GM06990 (cell line): ENCODE results near the gene RPL3.

ENCODE experiments used
- DNase-seq: peaks from one replicate; pipeline ENCODE4 v3.0.0-alpha.2; 2011; ENCODE audit not compliant: insufficient read length; ENCODE audit errors: extremely low read depth
- H3K27me3 ChIP-seq: replicated peaks from 2 replicates; pipeline ENCODE4 v1.6.0; 2011; ENCODE audit warnings: low read length; ENCODE audit not compliant: control insufficient read depth, insufficient read depth
- H3K36me3 ChIP-seq: 2 replicates; pipeline ENCODE4 v1.5.1; 2011; ENCODE audit warnings: low read length; ENCODE audit not compliant: control insufficient read depth, insufficient read depth
- H3K4me3 ChIP-seq: replicated peaks from 2 replicates; pipeline ENCODE4 v1.5.1; 2011; ENCODE audit warnings: low read depth, mild to moderate bottlenecking, control low read depth, low read length
- TF ChIP-seq, protein P1 (sequence below): IDR thresholded peaks from 2 replicates; pipeline ENCODE4 v1.5.1; 2011; ENCODE audit warnings: low read length, control low read depth, mild to moderate bottlenecking, inconsistent platforms; ENCODE audit not compliant: insufficient read depth, poor library complexity, severe bottlenecking

Gene RPL3

DNA sequence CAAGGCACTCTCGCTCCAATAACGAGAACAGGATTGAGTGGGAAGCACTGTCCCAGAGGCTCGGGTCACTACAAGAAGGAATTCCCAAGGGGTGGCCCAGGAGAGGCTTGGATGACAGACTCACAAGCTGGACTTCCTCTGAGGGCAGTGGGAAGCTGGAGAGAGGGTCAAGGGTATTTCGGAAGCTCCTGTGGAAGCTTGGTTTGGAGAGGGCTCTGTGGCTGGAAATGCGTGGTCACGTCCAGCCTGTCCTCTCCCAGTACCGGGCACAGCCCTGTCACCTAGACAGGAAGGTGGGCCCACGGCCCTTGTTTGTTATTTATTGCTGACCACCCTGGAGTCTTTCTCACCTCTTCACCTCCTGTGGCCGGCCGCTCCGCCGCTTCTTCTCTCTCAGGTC, 35.7 kb upstream of the RPL3 start:
- TF ChIP-seq, protein P1, sequence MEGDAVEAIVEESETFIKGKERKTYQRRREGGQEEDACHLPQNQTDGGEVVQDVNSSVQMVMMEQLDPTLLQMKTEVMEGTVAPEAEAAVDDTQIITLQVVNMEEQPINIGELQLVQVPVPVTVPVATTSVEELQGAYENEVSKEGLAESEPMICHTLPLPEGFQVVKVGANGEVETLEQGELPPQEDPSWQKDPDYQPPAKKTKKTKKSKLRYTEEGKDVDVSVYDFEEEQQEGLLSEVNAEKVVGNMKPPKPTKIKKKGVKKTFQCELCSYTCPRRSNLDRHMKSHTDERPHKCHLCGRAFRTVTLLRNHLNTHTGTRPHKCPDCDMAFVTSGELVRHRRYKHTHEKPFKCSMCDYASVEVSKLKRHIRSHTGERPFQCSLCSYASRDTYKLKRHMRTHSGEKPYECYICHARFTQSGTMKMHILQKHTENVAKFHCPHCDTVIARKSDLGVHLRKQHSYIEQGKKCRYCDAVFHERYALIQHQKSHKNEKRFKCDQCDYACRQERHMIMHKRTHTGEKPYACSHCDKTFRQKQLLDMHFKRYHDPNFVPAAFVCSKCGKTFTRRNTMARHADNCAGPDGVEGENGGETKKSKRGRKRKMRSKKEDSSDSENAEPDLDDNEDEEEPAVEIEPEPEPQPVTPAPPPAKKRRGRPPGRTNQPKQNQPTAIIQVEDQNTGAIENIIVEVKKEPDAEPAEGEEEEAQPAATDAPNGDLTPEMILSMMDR, result no peak
- Histone ChIP-seq H3K36me3 (no peaks in the 10 kb centered on the region), H3K4me3 (no peak overlapping the region), H3K27me3 (no peaks in the 10 kb centered on the region)
- no peak for DNase-seq

DNA sequence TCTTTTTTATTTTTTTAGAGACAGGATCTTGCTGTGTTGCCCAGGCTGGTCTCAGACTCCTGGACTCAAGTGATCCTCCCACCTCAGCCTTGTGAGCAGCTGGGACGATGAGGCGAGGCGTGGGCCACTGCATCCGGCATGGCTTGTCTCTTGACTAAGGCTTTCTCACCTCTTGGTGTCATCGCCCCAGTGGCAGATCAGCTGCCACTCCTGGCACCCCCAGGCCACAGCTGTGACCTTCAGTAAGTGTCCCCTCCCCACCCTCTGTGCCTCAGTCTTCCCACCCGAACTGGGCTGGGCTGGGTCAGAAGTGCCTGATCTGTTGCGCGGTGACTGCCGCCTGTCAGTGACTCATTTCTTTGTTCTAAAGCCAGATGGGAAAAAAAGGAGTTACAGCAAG, 33.9 kb upstream of the RPL3 start:
- no peaks in the 10 kb centered on the region for H3K36me3 ChIP-seq
- TF ChIP-seq, protein P1, result no peak
- DNase-seq, result no peak
- H3K4me3 ChIP-seq, result no peak overlapping the region
- no peaks in the 10 kb centered on the region for H3K27me3 ChIP-seq

DNA sequence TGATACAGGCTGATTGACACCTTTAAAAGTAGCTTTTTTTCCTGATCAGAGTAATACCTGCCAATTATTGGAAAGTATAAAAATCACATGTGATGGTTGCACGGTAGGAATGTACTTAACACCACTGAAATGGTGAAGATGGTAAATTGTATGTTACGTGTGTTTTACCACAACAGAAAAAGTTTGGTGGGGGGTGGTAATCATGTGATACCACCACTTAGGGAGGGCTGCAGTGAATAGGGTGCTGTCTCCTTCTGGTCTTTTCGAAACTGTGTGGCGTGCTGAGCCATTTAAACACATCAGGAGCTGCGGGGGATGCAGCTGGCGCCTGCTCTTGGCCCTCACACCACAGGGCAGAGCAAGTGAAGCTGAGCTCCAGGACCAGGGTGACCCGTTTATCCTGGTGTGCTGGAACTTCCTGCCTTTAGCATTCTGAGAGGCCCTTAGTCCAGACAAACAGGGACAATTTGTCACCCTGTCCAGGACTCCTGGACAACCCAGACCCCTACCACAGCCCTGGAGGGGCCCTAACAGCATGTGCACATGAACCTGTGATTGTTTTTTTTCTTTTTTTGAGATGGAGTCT, 33.0 kb upstream of the RPL3 start:
- DNase-seq, result no peak
- TF ChIP-seq, protein P1, result no peak
- Histone ChIP-seq H3K36me3 (no peaks in the 10 kb centered on the region), H3K27me3 (no peaks in the 10 kb centered on the region), H3K4me3 (no peak overlapping the region)

DNA sequence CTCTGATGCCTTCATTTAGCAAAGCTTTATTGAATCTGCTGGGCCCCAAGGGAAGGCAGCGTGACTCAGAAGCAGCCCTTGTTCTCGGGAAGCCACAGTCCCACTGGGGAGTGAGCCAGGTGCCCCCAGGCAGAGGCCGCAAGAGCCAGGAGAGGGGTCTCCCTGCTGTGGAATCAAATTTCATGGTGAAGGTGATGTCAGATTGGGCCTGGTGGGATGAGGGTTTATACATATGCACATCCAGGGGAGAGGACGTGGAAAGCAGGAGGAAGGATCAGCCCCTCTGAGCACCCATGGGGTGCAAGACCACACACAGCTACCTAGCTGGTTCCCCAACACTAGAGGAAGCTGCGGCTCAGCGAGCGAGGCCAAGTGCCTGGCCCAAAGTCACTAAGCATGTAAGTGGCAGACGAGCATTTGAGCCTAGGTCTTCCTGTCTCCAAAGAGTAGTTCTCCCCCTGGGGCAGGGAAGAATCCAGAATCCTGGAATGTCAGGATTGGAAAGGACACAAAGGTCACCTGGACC, 32.3 kb upstream of the RPL3 start:
- no peak for DNase-seq
- H3K4me3 ChIP-seq, result no peak overlapping the region
- TF ChIP-seq, protein P1, result peak; percentile 8
- H3K27me3 ChIP-seq, result no peaks in the 10 kb centered on the region
- H3K36me3 ChIP-seq, result no peaks in the 10 kb centered on the region

DNA sequence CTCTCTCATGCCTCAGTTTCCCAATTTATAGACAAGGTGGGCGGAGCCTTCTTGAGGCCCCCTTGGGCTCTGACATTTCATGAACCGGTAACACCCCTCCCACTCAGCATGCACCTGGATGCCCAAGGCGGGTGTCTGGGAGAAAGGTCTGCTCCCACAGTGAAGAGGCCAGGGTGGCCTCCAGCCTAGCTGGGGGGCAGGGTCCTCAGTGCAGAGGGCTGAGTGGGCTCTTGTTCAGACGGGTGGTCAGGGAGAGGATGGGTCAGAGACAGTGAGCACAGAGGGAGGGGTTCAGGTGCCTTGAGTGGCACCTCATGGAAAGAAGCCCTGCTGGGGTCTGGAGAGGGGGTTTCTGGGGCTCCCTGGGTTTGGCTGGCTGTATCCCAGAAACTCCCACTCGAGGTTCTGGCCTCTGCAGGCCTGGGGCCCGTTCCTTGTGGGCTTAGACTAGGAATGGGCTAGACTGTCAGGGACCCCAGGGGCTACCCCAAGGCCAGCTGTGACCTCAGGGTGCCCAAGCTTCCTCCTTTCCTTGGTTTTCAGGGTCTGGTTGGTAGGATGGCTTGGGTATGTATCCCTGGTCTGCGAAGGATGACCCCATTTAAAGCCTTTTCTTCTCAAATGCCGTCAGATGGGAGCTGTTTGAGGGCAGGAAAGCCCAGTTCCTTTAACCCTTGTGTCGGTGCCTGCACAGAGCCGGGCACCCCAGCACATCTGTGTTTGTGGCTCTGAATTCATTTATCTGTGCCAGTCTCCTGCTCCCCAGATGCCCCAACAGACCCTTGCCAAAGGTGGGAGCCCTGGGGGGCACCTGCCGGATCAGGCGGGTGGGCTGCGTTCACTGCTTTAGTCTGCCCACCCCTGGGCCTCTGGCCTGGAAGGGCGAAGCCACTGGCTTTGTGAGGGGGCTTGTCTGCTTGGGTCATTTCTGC, 31.6 kb upstream of the RPL3 start:
- Histone ChIP-seq H3K36me3 (no peaks in the 10 kb centered on the region), H3K27me3 (no peaks in the 10 kb centered on the region), H3K4me3 (no peak overlapping the region)
- DNase-seq, result no peak
- TF ChIP-seq, protein P1, result no peak
